Spleen (tissue), 11 donors: ENCODE data around the gene CLCN6. TPM values are rescaled to one million over a fixed set of nuclear protein-coding genes. Genes with fewer than 3 reads are reported as not detected.

Experiments
- DNase-seq: peaks from one replicate; pipeline ENCODE4 v3.0.0-alpha.2; 2020
- H3K27ac ChIP-seq, 8 donors: fragments of 200-600 bp; sonication (generic) in 7 of 8; 1 replicate in 4 of 8; 2 replicates in 4 of 8; pipeline versions ENCODE4 v1.5.0 to v1.8.0; 2016 to 2021; ENCODE audit warnings: inconsistent platforms in 4 of 8, mild to moderate bottlenecking in 4 of 8, moderate library complexity in 1 of 8
- H3K27me3 ChIP-seq, 7 donors: fragments of 200-600 bp; sonication (generic) in 6 of 7; replicated peaks in 1 of 7; 1 replicate in 4 of 7; 2 replicates in 3 of 7; pipeline versions ENCODE4 v1.5.0 to v1.8.0; 2016 to 2021; ENCODE audit warnings: inconsistent platforms in 3 of 7, mild to moderate bottlenecking in 1 of 7
- H3K36me3 ChIP-seq, 6 donors: fragments of 200-600 bp; sonication (generic) in 5 of 6; 1 replicate in 4 of 6; 2 replicates in 2 of 6; pipeline versions ENCODE4 v1.5.0 to v1.8.0; 2016 to 2021; ENCODE audit warnings: inconsistent platforms in 2 of 6
- H3K4me1 ChIP-seq, 6 donors: fragments of 200-600 bp; sonication (generic) in 5 of 6; 1 replicate in 3 of 6; 2 replicates in 3 of 6; pipeline versions ENCODE4 v1.5.0 to v1.8.0; 2016 to 2021; ENCODE audit warnings: inconsistent platforms in 3 of 6
- H3K4me3 ChIP-seq, 8 donors: fragments of 200-600 bp; sonication (generic) in 7 of 8; 1 replicate in 4 of 8; 2 replicates in 4 of 8; pipeline versions ENCODE4 v1.5.0 to v1.8.0; 2016 to 2021; ENCODE audit warnings: inconsistent platforms in 4 of 8, mild to moderate bottlenecking in 4 of 8, moderate library complexity in 2 of 8
- H3K9me3 ChIP-seq, 8 donors: fragments of 200-600 bp; sonication (generic) in 7 of 8; 1 replicate in 4 of 8; 2 replicates in 4 of 8; pipeline versions ENCODE4 v1.5.0 to v1.8.0; 2016 to 2021; ENCODE audit warnings: inconsistent platforms in 4 of 8
- CTCF ChIP-seq, 11 experiments: fragments of 200-600 bp in 7 of 11; fragments of 450-650 bp in 4 of 11; sonication (generic) in 4 of 11; IDR thresholded peaks in 8 of 11; conservative IDR thresholded peaks in 3 of 11; 1 replicate in 7 of 11; 2 replicates in 4 of 11; pipeline versions ENCODE4 v1.4.0 to v1.8.0; 2016 to 2021; ENCODE audit warnings: antibody characterized with exemption in 11 of 11, inconsistent platforms in 4 of 11, mild to moderate bottlenecking in 1 of 11
- POLR2A ChIP-seq, 3 donors: fragments of 450-650 bp; IDR thresholded peaks; one replicate each; pipeline ENCODE4 v1.5.1; 2017; ENCODE audit warnings: antibody characterized with exemption in 3 of 3, mild to moderate bottlenecking in 1 of 3
- POLR2AphosphoS5 ChIP-seq, 3 donors: sonication (generic); formaldehyde crosslinking; IDR thresholded peaks; one replicate each; pipeline ENCODE4 v1.5.1; 2017; ENCODE audit warnings: antibody characterized with exemption in 3 of 3
- WGBS, 5 donors: extraction: QIAGEN DNeasy Blood & Tissue Kit in 3 of 5; methylation state at CpG; one replicate each; pipeline versions ENCODE4 v1.1.5 to v1.1.7; 2013 to 2018; 5-methylcytosine and 5-hydroxymethylcytosine counted together
- intact Hi-C: fragments of 100-400 bp; cut with DNase I; formaldehyde crosslinking; loops from one replicate; pipeline ENCODE4 v1.15.0; 2023; ENCODE audit warnings: low total_unique reads
- polyA plus RNA-seq, 3 donors: library from polyadenylated mRNA; stranded (reverse); fragments of 200-250 nt; gene quantifications; one replicate each; pipeline ENCODE4 v1.2.1, GENCODE V29; 2013
- total RNA-seq, 7 donors: library from RNA; depleted of rRNA in 3 of 7; stranded (reverse); fragments of >200 nt in 3 of 7; fragmentation: NEBNext Ultra II Directional in 4 of 7; extraction: Animal tissue kit (Norgen Biotek cat#: 25700) in 4 of 7; gene quantifications; one replicate each; pipeline versions ENCODE4 v1.1.0 to v1.2.1, GENCODE V29; 2016 to 2021
- donor health status: healthy with polysubstance abuse.
- donor health status: DM: no; HTN: no; CAD: no; lungs with moderate emphysema.
- donor health status: DM: no; HTN: no; CAD: no.
- donor health status: Bipolar disorder and iron deficiency.
- donor health status: healthy.
- donor health status: DM: no; HTN: no; CAD: no.
- donor health status: DM: yes; HTN: yes; CAD: no.

CLCN6 gene
- total and polyA plus RNA-seq, 10 donors, result 6.3 to 34.4 (median 23.2) TPM

- intact Hi-C loops, result no loop called here
- H3K9me3 ChIP-seq, result no peaks in the 10 kb centered on the region
- H3K27me3 ChIP-seq, result no peaks in the 10 kb centered on the region
- DNase-seq, result peak; percentile 68
- H3K36me3 ChIP-seq, result no peaks in the 10 kb centered on the region
- H3K4me1 ChIP-seq, result peaks cover 6 to 11% (median 8%) of the 10 kb centered on the region in 6 donors
- no peak for TF ChIP-seq POLR2AphosphoS5 (IDR thresholded peaks at IDR 0.05)
- no peak for TF ChIP-seq POLR2A (IDR thresholded peaks at IDR 0.05)
- no peak for TF ChIP-seq CTCF (IDR thresholded peaks at IDR 0.05 in 8 of 11, conservative IDR thresholded peaks at IDR 0.05 in 3 of 11)
- H3K4me3 ChIP-seq, result no peak overlapping the region
- 76 to 87% (median 85%) methylated on average over 9 to 13 of the region's 13 CpGs for WGBS, 5 donors
- H3K27ac ChIP-seq, result no peak overlapping the region
These were observed 26.1 kb upstream of the CLCN6 start for GRCh38 chr1:11779715-11780379.

- Histone ChIP-seq H3K27ac (no peak overlapping the region), H3K36me3 (no peaks in the 10 kb centered on the region), H3K9me3 (no peaks in the 10 kb centered on the region), H3K4me3 (no peak overlapping the region), H3K4me1 (peaks cover 9 to 18% (median 15%) of the 10 kb centered on the region in 6 donors), H3K27me3 (no peaks in the 10 kb centered on the region)
- intact Hi-C loops, result no loop called here
- no peak for TF ChIP-seq POLR2A (IDR thresholded peaks at IDR 0.05)
- TF ChIP-seq POLR2AphosphoS5 (IDR thresholded peaks at IDR 0.05), result no peak
- TF ChIP-seq CTCF (IDR thresholded peaks at IDR 0.05 in 8 of 11, conservative IDR thresholded peaks at IDR 0.05 in 3 of 11), result no peak
- 81 to 94% (median 84%) methylated on average over 7 to 10 of the region's 10 CpGs for WGBS, 5 donors
- no peak for DNase-seq
These were observed 25.4 kb upstream of the CLCN6 start for GRCh38 chr1:11780380-11781147.

GRCh38 chr1:11781297-11781696 lies 24.7 kb upstream of the CLCN6 start:
- Histone ChIP-seq H3K27ac (no peak overlapping the region), H3K36me3 (no peaks in the 10 kb centered on the region), H3K9me3 (no peaks in the 10 kb centered on the region), H3K27me3 (no peaks in the 10 kb centered on the region), H3K4me1 (peaks cover 15 to 25% (median 22%) of the 10 kb centered on the region in 6 donors), H3K4me3 (no peak overlapping the region)
- 86 to 94% (median 88%) methylated on average over 12 of the region's 12 CpGs for WGBS, 5 donors
- no peak for TF ChIP-seq POLR2AphosphoS5 (IDR thresholded peaks at IDR 0.05)
- TF ChIP-seq POLR2A (IDR thresholded peaks at IDR 0.05), result no peak
- TF ChIP-seq CTCF (IDR thresholded peaks at IDR 0.05 in 8 of 11, conservative IDR thresholded peaks at IDR 0.05 in 3 of 11), result no peak
- intact Hi-C loops, result no loop called here
- no peak for DNase-seq

GRCh38 chr1:11782127-11782708 lies 23.8 kb upstream of the CLCN6 start:
- Histone ChIP-seq H3K27ac (no peak overlapping the region), H3K27me3 (no peaks in the 10 kb centered on the region), H3K36me3 (no peaks in the 10 kb centered on the region), H3K4me3 (no peak overlapping the region), H3K4me1 (peaks cover 19 to 34% (median 31%) of the 10 kb centered on the region in 6 donors), H3K9me3 (no peaks in the 10 kb centered on the region)
- peak; percentile 68 for DNase-seq
- no peak for TF ChIP-seq CTCF (IDR thresholded peaks at IDR 0.05 in 8 of 11, conservative IDR thresholded peaks at IDR 0.05 in 3 of 11)
- no peak for TF ChIP-seq POLR2A (IDR thresholded peaks at IDR 0.05)
- TF ChIP-seq POLR2AphosphoS5 (IDR thresholded peaks at IDR 0.05), result no peak
- intact Hi-C loops, result no loop called here
- 74 to 89% (median 83%) methylated on average over 6 of the region's 6 CpGs for WGBS, 5 donors
